Mesenchymal stem cell (in vitro differentiated cells and primary cell): ENCODE data around the gene RARS2.
A peak's percentile ranks its signal among the peaks of the same experiment; 100 is the strongest.

ENCODE experiments used
- DNase-seq: peaks from one replicate; pipeline ENCODE4 v3.0.0-alpha.2; 2013
- H2AFZ ChIP-seq: one replicate; pipeline ENCODE4 v1.6.1; 2013; ENCODE audit warnings: low read depth, mild to moderate bottlenecking, control low read depth, inconsistent platforms, low read length, moderate library complexity
- H2AK5ac ChIP-seq: 2 replicates; pipeline ENCODE4 v1.6.1; 2013; ENCODE audit warnings: low read length, moderate library complexity, mild to moderate bottlenecking, inconsistent platforms; ENCODE audit not compliant: severe bottlenecking
- H2BK120ac ChIP-seq: one replicate; pipeline ENCODE4 v1.6.1; 2013; ENCODE audit warnings: low read depth, mild to moderate bottlenecking, inconsistent platforms, low read length, moderate library complexity
- H2BK12ac ChIP-seq, 2 experiments: one replicate each; pipeline ENCODE4 v1.6.1; 2013; ENCODE audit warnings: inconsistent platforms in 2 of 2, low read length in 2 of 2, mild to moderate bottlenecking in 2 of 2, moderate library complexity in 2 of 2, control low read depth in 1 of 2
- H2BK15ac ChIP-seq: one replicate; pipeline ENCODE4 v1.6.1; 2013; ENCODE audit warnings: mild to moderate bottlenecking, low read depth, inconsistent platforms; ENCODE audit not compliant: poor library complexity, severe bottlenecking
- H2BK5ac ChIP-seq: 2 replicates; pipeline ENCODE4 v1.6.1; 2013; ENCODE audit warnings: low read depth, mild to moderate bottlenecking, low read length, control low read depth, inconsistent platforms; ENCODE audit not compliant: poor library complexity, severe bottlenecking
- H3K14ac ChIP-seq, 2 experiments: one replicate each; pipeline ENCODE4 v1.6.1; 2013; ENCODE audit warnings: inconsistent platforms in 2 of 2, low read length in 2 of 2, control low read depth in 1 of 2, mild to moderate bottlenecking in 1 of 2, moderate library complexity in 1 of 2
- H3K18ac ChIP-seq, 2 experiments: one replicate each; pipeline ENCODE4 v1.6.1; 2013; ENCODE audit warnings: inconsistent platforms in 2 of 2, low read length in 2 of 2, control low read depth in 1 of 2, low read depth in 1 of 2, mild to moderate bottlenecking in 1 of 2
- H3K23ac ChIP-seq, 2 experiments: one replicate each; pipeline ENCODE4 v1.6.1; 2013; ENCODE audit warnings: inconsistent platforms in 2 of 2, low read length in 2 of 2, mild to moderate bottlenecking in 2 of 2, moderate library complexity in 2 of 2, control low read depth in 1 of 2
- H3K27ac ChIP-seq: 2 replicates; pipeline ENCODE4 v1.5.1; 2013; ENCODE audit warnings: mild to moderate bottlenecking, moderate library complexity, low read length, control low read depth, inconsistent platforms; ENCODE audit not compliant: poor library complexity, severe bottlenecking
- H3K27me3 ChIP-seq, 2 experiments: 2 replicates each; pipeline versions ENCODE4 v1.6.1 to v1.7.0; 2013; ENCODE audit warnings: low read length in 2 of 2, mild to moderate bottlenecking in 2 of 2, moderate library complexity in 2 of 2, control low read depth in 1 of 2, inconsistent platforms in 1 of 2; ENCODE audit not compliant: control insufficient read depth in 1 of 2, insufficient read depth in 1 of 2
- H3K36me3 ChIP-seq, 2 experiments: 2 replicates each; pipeline versions ENCODE4 v1.6.1 to v1.7.0; 2013; ENCODE audit warnings: low read length in 2 of 2, control low read depth in 1 of 2, inconsistent platforms in 1 of 2, low read depth in 1 of 2, mild to moderate bottlenecking in 1 of 2; ENCODE audit not compliant: insufficient read depth in 2 of 2, control insufficient read depth in 1 of 2
- H3K4ac ChIP-seq, 2 experiments: one replicate each; pipeline ENCODE4 v1.6.1; 2013; ENCODE audit warnings: inconsistent platforms in 2 of 2, low read length in 2 of 2, mild to moderate bottlenecking in 2 of 2, moderate library complexity in 2 of 2, control low read depth in 1 of 2, low read depth in 1 of 2
- H3K4me1 ChIP-seq: 2 replicates; pipeline ENCODE4 v1.6.1; 2013; ENCODE audit warnings: low read depth, low read length, control low read depth; ENCODE audit not compliant: control insufficient read depth, insufficient read depth
- H3K4me2 ChIP-seq: 2 replicates; pipeline ENCODE4 v1.6.1; 2013; ENCODE audit warnings: low read length, mild to moderate bottlenecking, inconsistent platforms; ENCODE audit not compliant: poor library complexity, severe bottlenecking
- H3K4me3 ChIP-seq, 2 experiments: 2 replicates each; pipeline versions ENCODE4 v1.5.1 to v1.7.0; 2013; ENCODE audit warnings: low read length in 2 of 2, mild to moderate bottlenecking in 2 of 2, control low read depth in 1 of 2, low read depth in 1 of 2; ENCODE audit not compliant: insufficient read depth in 1 of 2
- H3K79me1 ChIP-seq: replicated peaks from 2 replicates; pipeline ENCODE4 v1.6.1; 2013; ENCODE audit warnings: mild to moderate bottlenecking, control low read depth, low read length, inconsistent platforms; ENCODE audit not compliant: poor library complexity, severe bottlenecking
- H3K9ac ChIP-seq: 2 replicates; pipeline ENCODE4 v1.7.0; 2013; ENCODE audit warnings: mild to moderate bottlenecking, low read length, moderate library complexity
- H3K9me3 ChIP-seq: 2 replicates; pipeline ENCODE4 v1.7.0; 2013; ENCODE audit warnings: mild to moderate bottlenecking, low read length; ENCODE audit not compliant: control insufficient read depth
- H4K8ac ChIP-seq: one replicate; pipeline ENCODE4 v1.6.1; 2013; ENCODE audit warnings: inconsistent platforms, mild to moderate bottlenecking, low read length, moderate library complexity
- H4K91ac ChIP-seq: one replicate; pipeline ENCODE4 v1.6.1; 2013; ENCODE audit warnings: mild to moderate bottlenecking, low read length, inconsistent platforms
- WGBS: methylation state at CpG from one replicate; pipeline ENCODE4 v1.1.7; 2013; ENCODE audit warnings: mixed read lengths; 5-methylcytosine and 5-hydroxymethylcytosine counted together

RARS2 gene

DNA sequence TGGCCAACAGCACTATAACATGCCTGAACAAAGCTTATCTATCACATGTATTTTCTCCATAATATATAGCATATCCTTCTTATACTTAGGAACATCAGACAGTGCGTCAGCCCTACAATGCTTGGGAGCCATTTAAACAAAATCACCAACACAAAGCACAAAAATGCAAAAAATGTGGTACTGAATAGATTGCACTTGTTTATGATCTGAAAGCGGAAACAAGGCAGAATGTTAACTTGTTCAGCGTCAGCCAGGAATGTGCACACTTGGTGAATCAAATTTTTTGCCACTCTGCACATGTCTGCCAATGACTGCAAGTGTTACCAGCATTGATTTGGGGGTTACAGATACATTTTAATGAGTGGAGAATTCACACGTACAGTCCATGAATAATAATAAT is 102.2 kb downstream of the RARS2 start:
- Histone ChIP-seq H3K4ac (no peak overlapping the region), H3K36me3 (peaks cover 4 to 27% of the 10 kb centered on the region in 2 experiments), H3K14ac (no peak overlapping the region), H3K4me1 (peaks cover 6% of the 10 kb centered on the region), H3K9me3 (peaks cover 7% of the 10 kb centered on the region), H2AK5ac (no peak overlapping the region), H2AFZ (no peak overlapping the region), H2BK5ac (no peak overlapping the region), H4K8ac (no peak overlapping the region), H3K4me3 (no peak overlapping the region), H3K4me2 (no peak overlapping the region), H2BK120ac (no peak overlapping the region), H3K27me3 (no peaks in the 10 kb centered on the region), H2BK15ac (no peak overlapping the region), H3K27ac (no peak overlapping the region), H3K9ac (no peak overlapping the region), H2BK12ac (no peak overlapping the region), H3K18ac (no peak overlapping the region), H3K79me1 (peaks cover 10% of the 10 kb centered on the region), H3K23ac (no peak overlapping the region), H4K91ac (no peak overlapping the region)
- DNase-seq = peak; percentile 9
- 80% methylated on average over 4 of the region's 4 CpGs for WGBS

DNA sequence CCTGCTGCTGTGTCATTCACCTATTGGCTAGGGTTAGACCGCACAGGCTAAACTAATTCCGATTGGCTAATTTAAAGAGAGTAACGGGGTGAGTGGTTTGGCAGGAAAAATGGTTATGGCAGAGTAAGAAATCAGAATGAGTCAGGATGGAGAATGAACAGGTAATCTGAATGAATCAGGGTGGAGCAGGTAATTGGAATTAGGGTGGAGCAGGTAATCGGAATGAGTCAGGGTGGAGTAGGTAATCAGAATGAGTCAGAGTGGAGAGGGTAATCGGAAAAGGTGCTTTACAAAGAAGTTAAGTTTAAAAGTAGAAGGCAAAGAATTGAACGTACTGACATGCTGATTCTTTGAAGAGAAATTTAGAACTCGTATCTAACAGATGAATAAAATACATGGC is 105.3 kb downstream of the RARS2 start:
- Histone ChIP-seq H4K91ac (no peak overlapping the region), H3K14ac (no peak overlapping the region), H3K4me1 (peaks cover 6% of the 10 kb centered on the region), H3K27me3 (no peaks in the 10 kb centered on the region), H3K79me1 (peaks cover 8% of the 10 kb centered on the region), H3K4me3 (no peak overlapping the region), H2BK12ac (no peak overlapping the region), H3K9me3 (peaks cover 7% of the 10 kb centered on the region), H2BK5ac (no peak overlapping the region), H3K23ac (no peak overlapping the region), H2BK120ac (no peak overlapping the region), H3K27ac (no peak overlapping the region), H2AK5ac (no peak overlapping the region), H3K9ac (no peak overlapping the region), H3K36me3 (peaks cover 4 to 23% of the 10 kb centered on the region in 2 experiments), H3K4me2 (no peak overlapping the region), H3K18ac (no peak overlapping the region), H4K8ac (no peak overlapping the region), H2AFZ (no peak overlapping the region), H2BK15ac (no peak overlapping the region), H3K4ac (no peak overlapping the region)
- WGBS = 97% methylated on average over 7 of the region's 7 CpGs
- no peak for DNase-seq

DNA sequence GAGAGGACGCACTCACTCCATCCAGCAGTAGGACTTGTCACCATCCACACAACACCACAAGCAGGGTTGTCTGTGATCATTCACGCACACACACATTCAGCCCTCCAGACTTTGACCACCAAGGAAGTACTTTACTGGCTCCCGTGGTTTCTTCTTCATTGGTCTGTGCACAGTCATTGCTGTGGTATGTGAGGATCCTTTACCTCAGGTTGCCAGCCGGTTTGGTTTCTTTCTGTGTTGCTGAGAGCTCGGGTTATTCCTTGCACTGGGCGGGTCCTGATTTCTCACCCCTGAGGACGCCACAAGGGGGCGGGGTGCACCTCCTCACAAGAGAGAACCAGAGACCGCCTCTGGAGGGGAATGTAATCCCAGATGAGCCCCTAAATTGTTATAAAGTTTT is 105.9 kb downstream of the RARS2 start:
- H2BK15ac ChIP-seq = no peak overlapping the region
- H3K4me1 ChIP-seq = peaks cover 5% of the 10 kb centered on the region
- 52% methylated on average over 8 of the region's 9 CpGs for WGBS
- H2AFZ ChIP-seq = no peak overlapping the region
- peak overlapping the region in 1 of 2 experiments; percentile 43 for H3K18ac ChIP-seq
- H4K91ac ChIP-seq = no peak overlapping the region
- no peak overlapping the region for H3K14ac ChIP-seq
- peak; percentile 71 for DNase-seq
- peaks cover 7% of the 10 kb centered on the region for H3K9me3 ChIP-seq
- H3K27ac ChIP-seq = peak overlapping the region; percentile 65
- H3K4ac ChIP-seq = no peak overlapping the region
- H3K9ac ChIP-seq = no peak overlapping the region
- H3K23ac ChIP-seq = no peak overlapping the region
- H3K4me2 ChIP-seq = no peak overlapping the region
- H2BK12ac ChIP-seq = no peak overlapping the region
- peaks cover 7% of the 10 kb centered on the region for H3K79me1 ChIP-seq
- H4K8ac ChIP-seq = no peak overlapping the region
- H2AK5ac ChIP-seq = no peak overlapping the region
- H2BK5ac ChIP-seq = no peak overlapping the region
- no peaks in the 10 kb centered on the region for H3K27me3 ChIP-seq
- peaks cover 0 to 26% of the 10 kb centered on the region in 2 experiments for H3K36me3 ChIP-seq
- H3K4me3 ChIP-seq = no peak overlapping the region
- no peak overlapping the region for H2BK120ac ChIP-seq

DNA sequence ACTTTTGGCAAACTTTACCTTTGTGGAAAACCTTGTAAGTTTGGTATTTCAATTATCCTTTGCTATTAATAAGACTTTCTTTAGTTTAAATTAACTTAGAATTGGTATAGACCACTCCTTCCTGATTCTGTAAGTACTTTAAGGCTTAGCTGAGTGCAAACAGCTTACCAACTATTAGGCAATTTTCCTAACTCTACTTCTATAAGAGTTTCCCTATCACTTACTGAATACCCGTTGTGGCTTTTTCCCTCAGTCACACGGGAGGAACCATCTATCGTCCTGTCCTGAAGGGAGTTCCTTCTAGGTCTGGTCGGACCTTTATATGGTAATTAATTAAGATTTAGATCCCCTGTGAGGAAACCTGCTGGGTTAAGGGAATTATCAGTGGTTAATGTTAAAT is 107.4 kb downstream of the RARS2 start:
- 98% methylated on average over 4 of the region's 4 CpGs for WGBS
- Histone ChIP-seq H3K4me1 (peaks cover 5% of the 10 kb centered on the region), H2BK5ac (no peak overlapping the region), H3K4ac (no peak overlapping the region), H3K9me3 (peaks cover 7% of the 10 kb centered on the region), H4K91ac (no peak overlapping the region), H3K14ac (no peak overlapping the region), H3K23ac (no peak overlapping the region), H3K4me3 (no peak overlapping the region), H2BK15ac (no peak overlapping the region), H3K4me2 (no peak overlapping the region), H2BK12ac (no peak overlapping the region), H3K27ac (no peak overlapping the region), H4K8ac (no peak overlapping the region), H3K36me3 (peaks cover 0 to 34% of the 10 kb centered on the region in 2 experiments), H2AK5ac (no peak overlapping the region), H3K27me3 (no peaks in the 10 kb centered on the region), H3K79me1 (peaks cover 12% of the 10 kb centered on the region), H3K18ac (no peak overlapping the region), H2AFZ (no peak overlapping the region), H3K9ac (no peak overlapping the region), H2BK120ac (no peak overlapping the region)
- no peak for DNase-seq
